ENCODE data around the gene MBNL2. TPM values are rescaled to one million over a fixed set of nuclear protein-coding genes. Genes with fewer than 3 reads are reported as not detected.

Gene MBNL2
- total and polyA plus RNA-seq, 11 donors: 18.5 to 100 (median 81.4) TPM

- Histone ChIP-seq H3K4me1 (peaks cover 0 to 25% (median 5%) of the 10 kb centered on the region in 12 donors), H3K27ac (no peak overlapping the region), H3K9me3 (no peaks in the 10 kb centered on the region), H3K4me3 (no peak overlapping the region), H3K27me3 (no peaks in the 10 kb centered on the region), H3K36me3 (peaks cover 0 to 67% (median 33%) of the 10 kb centered on the region in 9 donors)
- TF ChIP-seq POLR2A (IDR thresholded peaks at IDR 0.05) (no peak), CTCF (IDR thresholded peaks at IDR 0.05) (no peak)
- intact Hi-C loops (cut with DNase I): loop anchor here in 1 of 10 donors (10.0 kb wide), 1 partner anchor 283 kb away; no protein-coding TSS in a partner anchor
- DNase-seq (no peak), ATAC-seq (no peak)
- 91 to 93% (median 92%) methylated on average over 7 of the region's 7 CpGs for WGBS, 4 donors
These were observed 149.5 kb downstream of the MBNL2 start for GRCh38 chr13:97371486-97372109.

GRCh38 chr13:97372936-97373335, 150.8 kb downstream of the MBNL2 start:
- no peak for DNase-seq
- Histone ChIP-seq H3K27ac (no peak overlapping the region), H3K4me1 (peaks cover 0 to 17% (median 4%) of the 10 kb centered on the region in 12 donors), H3K27me3 (no peaks in the 10 kb centered on the region), H3K36me3 (peaks cover 0 to 62% (median 22%) of the 10 kb centered on the region in 9 donors), H3K4me3 (no peak overlapping the region), H3K9me3 (no peaks in the 10 kb centered on the region)
- intact Hi-C loops (cut with DNase I): loop anchor here in 1 of 10 donors (10.0 kb wide), 1 partner anchor 282 kb away; no protein-coding TSS in a partner anchor
- TF ChIP-seq POLR2A (IDR thresholded peaks at IDR 0.05) (no peak), CTCF (IDR thresholded peaks at IDR 0.05) (no peak)
- no peak for ATAC-seq
- WGBS, 4 donors: 52 to 73% (median 64%) methylated on average over 4 of the region's 4 CpGs

GRCh38 chr13:97373787-97374186, 151.7 kb downstream of the MBNL2 start:
- Histone ChIP-seq H3K4me1 (peaks cover 0 to 15% (median 3%) of the 10 kb centered on the region in 12 donors), H3K9me3 (no peaks in the 10 kb centered on the region), H3K27ac (no peak overlapping the region), H3K27me3 (no peaks in the 10 kb centered on the region), H3K36me3 (peaks cover 0 to 66% (median 22%) of the 10 kb centered on the region in 9 donors), H3K4me3 (no peak overlapping the region)
- TF ChIP-seq POLR2A (IDR thresholded peaks at IDR 0.05): no peak
- no peak for TF ChIP-seq CTCF (IDR thresholded peaks at IDR 0.05)
- no peak for DNase-seq
- intact Hi-C loops (cut with DNase I): loop anchor here in 1 of 10 donors (10.0 kb wide), 1 partner anchor 281 kb away; no protein-coding TSS in a partner anchor
- no peak for ATAC-seq
- WGBS, 4 donors: 96 to 98% (median 97%) methylated on average over 6 of the region's 6 CpGs

- DNase-seq (no peak), ATAC-seq (no peak)
- Histone ChIP-seq H3K4me3 (no peak overlapping the region), H3K27ac (peak overlapping the region in 1 of 12 donors; percentile 2), H3K9me3 (no peaks in the 10 kb centered on the region), H3K4me1 (peaks cover 0 to 4% (median 0%) of the 10 kb centered on the region in 12 donors), H3K36me3 (peaks cover 0 to 83% (median 23%) of the 10 kb centered on the region in 9 donors), H3K27me3 (no peaks in the 10 kb centered on the region)
- TF ChIP-seq CTCF (IDR thresholded peaks at IDR 0.05) (no peak), POLR2A (IDR thresholded peaks at IDR 0.05) (no peak)
- WGBS, 4 donors: 92 to 96% (median 93%) methylated on average over 6 of the region's 6 CpGs
- intact Hi-C loops (cut with DNase I): loop anchor here in 1 of 10 donors (10.0 kb wide), 1 partner anchor 278 kb away; no protein-coding TSS in a partner anchor
These were observed 154.8 kb downstream of the MBNL2 start for GRCh38 chr13:97376981-97377380.
